ENCODE measurements around the gene FSTL4. TPM values are rescaled to one million over a fixed set of nuclear protein-coding genes. Genes with fewer than 3 reads are reported as not detected.

The FSTL4 gene
- total RNA-seq, 1 experiment from 2014 or later, result 2.7 TPM

- Histone ChIP-seq H3K4me1 (no peaks in the 10 kb centered on the region), H3K4me3 (ENCODE audit: low read depth, low read length) (no peak overlapping the region), H3K27me3 (replicated peaks; ENCODE audit: control insufficient read depth, insufficient read depth, low read length) (no peaks in the 10 kb centered on the region; the same call in 1 of the 2 replicates), H3K36me3 (ENCODE audit: control insufficient read depth, insufficient read depth, low read length) (no peaks in the 10 kb centered on the region), H3K9me3 (no peaks in the 10 kb centered on the region)
- H3K27me3 Mint-ChIP-seq (ENCODE audit: insufficient read depth, unreplicated experiment), result peaks cover 18% of the 10 kb centered on the region
- ChIA-PET CTCF (interaction anchor here (1.9 kb wide), 1 partner anchor 10 kb away, joined by 8 read pairs; no protein-coding TSS in a partner anchor), POLR2A (no interaction called here)
- no peak for DNase-seq
- BruUV-seq (replicated peaks), result no TSS peak
- H3K4me3 Mint-ChIP-seq (ENCODE audit: unreplicated experiment), result no peak overlapping the region
- no peak overlapping the region for H3K27ac Mint-ChIP-seq (ENCODE audit: unreplicated experiment)
- intact Hi-C loops (cut with micrococcal nuclease; ENCODE audit: unreplicated experiment), result no loop called here
- no peaks in the 10 kb centered on the region for H3K36me3 Mint-ChIP-seq (ENCODE audit: insufficient read depth, unreplicated experiment)
- no peaks in the 10 kb centered on the region for H3K4me1 Mint-ChIP-seq (ENCODE audit: low read depth, unreplicated experiment)
- H3K9me3 Mint-ChIP-seq (ENCODE audit: unreplicated experiment), result no peaks in the 10 kb centered on the region
- TF ChIP-seq CTCF (IDR thresholded peaks at IDR 0.05; ENCODE audit: insufficient read depth in 1 of 2, low read depth in 1 of 2, low read length in 1 of 2, severe bottlenecking in 1 of 2, unreplicated experiment in 1 of 2), result no peak
These were observed 178.7 kb downstream of the FSTL4 start for GRCh38 chr5:133433641-133434040.

GRCh38 chr5:133432956-133433532 is 179.3 kb downstream of the FSTL4 start:
- Histone ChIP-seq H3K4me3 (ENCODE audit: low read depth, low read length) (no peak overlapping the region), H3K36me3 (ENCODE audit: control insufficient read depth, insufficient read depth, low read length) (no peaks in the 10 kb centered on the region), H3K27me3 (replicated peaks; ENCODE audit: control insufficient read depth, insufficient read depth, low read length) (no peaks in the 10 kb centered on the region; the same call in 1 of the 2 replicates), H3K4me1 (no peaks in the 10 kb centered on the region), H3K9me3 (no peaks in the 10 kb centered on the region)
- Mint-ChIP-seq H3K27me3 (ENCODE audit: insufficient read depth, unreplicated experiment) (peaks cover 18% of the 10 kb centered on the region), H3K9me3 (ENCODE audit: unreplicated experiment) (no peaks in the 10 kb centered on the region), H3K36me3 (ENCODE audit: insufficient read depth, unreplicated experiment) (no peaks in the 10 kb centered on the region), H3K4me1 (ENCODE audit: low read depth, unreplicated experiment) (no peaks in the 10 kb centered on the region), H3K27ac (ENCODE audit: unreplicated experiment) (no peak overlapping the region), H3K4me3 (ENCODE audit: unreplicated experiment) (no peak overlapping the region)
- no peak for TF ChIP-seq CTCF (IDR thresholded peaks at IDR 0.05; ENCODE audit: insufficient read depth in 1 of 2, low read depth in 1 of 2, low read length in 1 of 2, severe bottlenecking in 1 of 2, unreplicated experiment in 1 of 2)
- DNase-seq, result no peak
- POLR2A ChIA-PET, result no interaction called here
- CTCF ChIA-PET, result interaction anchor here (1.9 kb wide), 1 partner anchor 10 kb away, joined by 8 read pairs; no protein-coding TSS in a partner anchor
- no TSS peak for BruUV-seq (replicated peaks)
- intact Hi-C loops (cut with micrococcal nuclease; ENCODE audit: unreplicated experiment), result no loop called here

- Mint-ChIP-seq H3K4me1 (ENCODE audit: low read depth, unreplicated experiment) (no peaks in the 10 kb centered on the region), H3K36me3 (ENCODE audit: insufficient read depth, unreplicated experiment) (no peaks in the 10 kb centered on the region), H3K9me3 (ENCODE audit: unreplicated experiment) (no peaks in the 10 kb centered on the region), H3K27ac (ENCODE audit: unreplicated experiment) (no peak overlapping the region), H3K4me3 (ENCODE audit: unreplicated experiment) (no peak overlapping the region), H3K27me3 (ENCODE audit: insufficient read depth, unreplicated experiment) (peaks cover 13% of the 10 kb centered on the region)
- intact Hi-C loops (cut with micrococcal nuclease; ENCODE audit: unreplicated experiment), result no loop called here
- Histone ChIP-seq H3K27me3 (replicated peaks; ENCODE audit: control insufficient read depth, insufficient read depth, low read length) (no peaks in the 10 kb centered on the region; the same call in 1 of the 2 replicates), H3K36me3 (ENCODE audit: control insufficient read depth, insufficient read depth, low read length) (no peaks in the 10 kb centered on the region), H3K9me3 (no peaks in the 10 kb centered on the region), H3K4me3 (ENCODE audit: low read depth, low read length) (no peak overlapping the region), H3K4me1 (no peaks in the 10 kb centered on the region)
- no TSS peak for BruUV-seq (replicated peaks)
- ChIA-PET POLR2A (no interaction called here), CTCF (no interaction called here)
- DNase-seq, result no peak
- TF ChIP-seq CTCF (IDR thresholded peaks at IDR 0.05; ENCODE audit: insufficient read depth in 1 of 2, low read depth in 1 of 2, low read length in 1 of 2, severe bottlenecking in 1 of 2, unreplicated experiment in 1 of 2), result no peak
These were observed 180.9 kb downstream of the FSTL4 start for GRCh38 chr5:133431326-133431865.
